ENCODE results near the gene MORN5.

The MORN5 gene

GRCh38 chr9:122232796-122233306 lies 73.1 kb downstream of the MORN5 start:
- DNase-seq (ENCODE audit: low read depth), result no peak

- DNase-seq (ENCODE audit: low read depth), result no peak
Measured at GRCh38 chr9:122234022-122234748, 74.5 kb downstream of the MORN5 start.

- DNase-seq (ENCODE audit: low read depth), result no peak
Measured at GRCh38 chr9:122236681-122237080, 77.0 kb downstream of the MORN5 start.

GRCh38 chr9:122239722-122240121 lies 80.0 kb downstream of the MORN5 start:
- DNase-seq (ENCODE audit: low read depth), result no peak

GRCh38 chr9:122244349-122244748 lies 84.6 kb downstream of the MORN5 start:
- no peak for DNase-seq (ENCODE audit: low read depth)

- no peak for DNase-seq (ENCODE audit: low read depth)
Measured at GRCh38 chr9:122246666-122247065, 87.0 kb downstream of the MORN5 start.

GRCh38 chr9:122248448-122248865 lies 88.7 kb downstream of the MORN5 start:
- no peak for DNase-seq (ENCODE audit: low read depth)
